SU-DHL-6 (cell line): Measurements from ENCODE around the gene IL20RB.

Experiments used
- H2AFZ ChIP-seq: fragments of 200-600 bp; sonication (generic); 2 replicates; pipeline ENCODE4 v1.6.1; 2014; ENCODE audit warnings: low read depth, mild to moderate bottlenecking, moderate library complexity, mixed read lengths, antibody characterized with exemption, low read length; ENCODE audit not compliant: severe bottlenecking
- H3F3A ChIP-seq: fragments of 200-600 bp; shearing (Covaris generic); 2 replicates; pipeline ENCODE4 v1.6.0; 2016; ENCODE audit warnings: antibody characterized with exemption, mild to moderate bottlenecking; ENCODE audit not compliant: insufficient read depth
- H3K27ac ChIP-seq: fragments of 200-600 bp; sonication (generic); 2 replicates; pipeline ENCODE4 v1.5.1; 2016; ENCODE audit warnings: low read depth, mild to moderate bottlenecking, low read length, moderate library complexity, mixed read lengths
- H3K27me3 ChIP-seq: fragments of 200-600 bp; sonication (generic), shearing (Covaris generic); 2 replicates; pipeline ENCODE4 v1.6.0; 2014; ENCODE audit warnings: mild to moderate bottlenecking, low read length
- H3K36me3 ChIP-seq: fragments of 200-600 bp; sonication (generic); 2 replicates; pipeline ENCODE4 v1.6.1; 2014; ENCODE audit warnings: mild to moderate bottlenecking, low read length, mixed read lengths
- H3K4me2 ChIP-seq: fragments of 300-600, 200-600 bp; shearing (Covaris generic), sonication (generic); 2 replicates; pipeline ENCODE4 v1.6.0; 2014; ENCODE audit warnings: low read length, low read depth, mild to moderate bottlenecking; ENCODE audit not compliant: poor library complexity, severe bottlenecking
- H3K4me3 ChIP-seq: fragments of 200-600 bp; sonication (generic); 2 replicates; pipeline ENCODE4 v1.5.1; 2014; ENCODE audit warnings: antibody characterized with exemption, low read length, mild to moderate bottlenecking, mixed read lengths; ENCODE audit not compliant: insufficient read depth, poor library complexity, severe bottlenecking
- H3K79me2 ChIP-seq: fragments of 200-600 bp; sonication (generic); 2 replicates; pipeline ENCODE4 v1.6.1; 2014; ENCODE audit warnings: mild to moderate bottlenecking, low read length, moderate library complexity; ENCODE audit not compliant: insufficient read depth
- H3K9ac ChIP-seq: fragments of 200-600 bp; sonication (generic); 2 replicates; pipeline ENCODE4 v1.7.0; 2014; ENCODE audit warnings: mild to moderate bottlenecking, low read length
- H3K9me2 ChIP-seq: fragments of 200-600 bp; sonication (generic); replicated peaks from 2 replicates; pipeline ENCODE4 v1.6.1; 2014; ENCODE audit warnings: low read length; ENCODE audit not compliant: insufficient read depth
- H3K9me3 ChIP-seq: fragments of 200-600 bp; sonication (generic); 2 replicates; pipeline ENCODE4 v1.6.1; 2014; ENCODE audit warnings: low read length, mixed read lengths; ENCODE audit not compliant: insufficient read depth
- H4K20me1 ChIP-seq: fragments of 200-600 bp; sonication (generic); 2 replicates; pipeline ENCODE4 v1.6.1; 2014; ENCODE audit warnings: low read depth, mild to moderate bottlenecking, antibody characterized with exemption, low read length, moderate library complexity, mixed read lengths
- EZH2phosphoT487 ChIP-seq: fragments of 200-600 bp; sonication (generic), shearing (Covaris generic); conservative IDR thresholded peaks from 2 replicates; pipeline ENCODE4 v1.6.1; 2018; ENCODE audit warnings: mild to moderate bottlenecking, antibody characterized with exemption, low read length, moderate library complexity, mixed read lengths
- TF ChIP-seq, protein P1 (sequence below): fragments of 200-600 bp; sonication (generic); IDR thresholded peaks from one replicate; pipeline ENCODE4 v1.5.1; 2017; ENCODE audit warnings: antibody characterized with exemption, mild to moderate bottlenecking, low read length, moderate library complexity; ENCODE audit not compliant: insufficient read depth, poor library complexity, severe bottlenecking

The IL20RB gene

DNA sequence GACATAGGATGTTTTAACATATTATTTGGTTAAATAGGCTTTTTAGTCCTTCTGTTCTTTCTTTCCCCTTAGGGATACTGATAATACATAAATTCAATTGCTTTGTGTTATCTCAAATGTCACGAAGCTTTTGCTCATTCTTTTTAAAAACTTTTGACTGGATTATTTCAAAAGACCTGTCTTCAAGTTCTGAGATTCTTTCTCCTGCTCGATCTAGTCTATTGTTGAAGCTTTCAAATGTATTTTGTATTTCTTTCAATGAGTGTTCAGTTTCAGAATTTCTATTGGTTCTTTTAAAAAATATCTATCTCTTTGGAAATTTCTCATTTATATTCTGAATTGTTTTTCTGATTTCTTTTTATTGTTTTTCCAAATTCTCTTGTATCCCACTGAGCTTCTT lies 16.9 kb downstream of the IL20RB start:
- H3F3A ChIP-seq: no peaks in the 10 kb centered on the region
- no peak overlapping the region for H2AFZ ChIP-seq
- H3K36me3 ChIP-seq: no peaks in the 10 kb centered on the region
- no peak overlapping the region for H3K4me2 ChIP-seq
- H3K27me3 ChIP-seq: no peaks in the 10 kb centered on the region
- no peak overlapping the region for H3K9ac ChIP-seq
- no peaks in the 10 kb centered on the region for H3K79me2 ChIP-seq
- no peaks in the 10 kb centered on the region for H3K9me2 ChIP-seq
- H3K27ac ChIP-seq: no peak overlapping the region
- TF ChIP-seq, protein P1, sequence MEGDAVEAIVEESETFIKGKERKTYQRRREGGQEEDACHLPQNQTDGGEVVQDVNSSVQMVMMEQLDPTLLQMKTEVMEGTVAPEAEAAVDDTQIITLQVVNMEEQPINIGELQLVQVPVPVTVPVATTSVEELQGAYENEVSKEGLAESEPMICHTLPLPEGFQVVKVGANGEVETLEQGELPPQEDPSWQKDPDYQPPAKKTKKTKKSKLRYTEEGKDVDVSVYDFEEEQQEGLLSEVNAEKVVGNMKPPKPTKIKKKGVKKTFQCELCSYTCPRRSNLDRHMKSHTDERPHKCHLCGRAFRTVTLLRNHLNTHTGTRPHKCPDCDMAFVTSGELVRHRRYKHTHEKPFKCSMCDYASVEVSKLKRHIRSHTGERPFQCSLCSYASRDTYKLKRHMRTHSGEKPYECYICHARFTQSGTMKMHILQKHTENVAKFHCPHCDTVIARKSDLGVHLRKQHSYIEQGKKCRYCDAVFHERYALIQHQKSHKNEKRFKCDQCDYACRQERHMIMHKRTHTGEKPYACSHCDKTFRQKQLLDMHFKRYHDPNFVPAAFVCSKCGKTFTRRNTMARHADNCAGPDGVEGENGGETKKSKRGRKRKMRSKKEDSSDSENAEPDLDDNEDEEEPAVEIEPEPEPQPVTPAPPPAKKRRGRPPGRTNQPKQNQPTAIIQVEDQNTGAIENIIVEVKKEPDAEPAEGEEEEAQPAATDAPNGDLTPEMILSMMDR: no peak
- no peak for TF ChIP-seq EZH2phosphoT487
- no peaks in the 10 kb centered on the region for H4K20me1 ChIP-seq
- H3K4me3 ChIP-seq: no peak overlapping the region
- H3K9me3 ChIP-seq: no peaks in the 10 kb centered on the region

DNA sequence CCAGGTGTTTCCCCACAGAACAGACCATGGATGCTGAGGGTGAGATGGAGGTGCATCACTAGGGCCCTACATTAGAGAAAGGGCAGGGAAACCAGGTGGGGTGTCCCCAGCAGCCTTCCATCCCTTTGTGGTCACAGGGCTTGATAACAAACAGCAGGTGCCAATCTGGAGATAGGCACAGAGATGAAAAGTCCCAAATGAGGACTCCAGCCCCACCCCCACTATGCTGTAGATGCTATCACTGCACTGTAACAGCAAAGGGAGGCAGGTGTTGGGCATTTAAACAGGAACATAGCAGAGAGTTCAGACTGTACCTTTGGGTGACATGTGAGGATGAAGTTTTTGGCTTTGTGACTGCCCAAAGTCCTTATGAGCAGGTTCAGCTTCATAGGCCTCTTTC lies 21.4 kb downstream of the IL20RB start:
- H3K79me2 ChIP-seq: no peaks in the 10 kb centered on the region
- no peaks in the 10 kb centered on the region for H3K9me2 ChIP-seq
- H3K4me3 ChIP-seq: no peak overlapping the region
- H3K9ac ChIP-seq: no peak overlapping the region
- H3K36me3 ChIP-seq: no peaks in the 10 kb centered on the region
- no peak overlapping the region for H2AFZ ChIP-seq
- TF ChIP-seq EZH2phosphoT487: no peak
- TF ChIP-seq, protein P1: no peak
- H3F3A ChIP-seq: no peaks in the 10 kb centered on the region
- H3K9me3 ChIP-seq: no peaks in the 10 kb centered on the region
- H3K27ac ChIP-seq: no peak overlapping the region
- no peak overlapping the region for H3K4me2 ChIP-seq
- no peaks in the 10 kb centered on the region for H4K20me1 ChIP-seq
- no peaks in the 10 kb centered on the region for H3K27me3 ChIP-seq

DNA sequence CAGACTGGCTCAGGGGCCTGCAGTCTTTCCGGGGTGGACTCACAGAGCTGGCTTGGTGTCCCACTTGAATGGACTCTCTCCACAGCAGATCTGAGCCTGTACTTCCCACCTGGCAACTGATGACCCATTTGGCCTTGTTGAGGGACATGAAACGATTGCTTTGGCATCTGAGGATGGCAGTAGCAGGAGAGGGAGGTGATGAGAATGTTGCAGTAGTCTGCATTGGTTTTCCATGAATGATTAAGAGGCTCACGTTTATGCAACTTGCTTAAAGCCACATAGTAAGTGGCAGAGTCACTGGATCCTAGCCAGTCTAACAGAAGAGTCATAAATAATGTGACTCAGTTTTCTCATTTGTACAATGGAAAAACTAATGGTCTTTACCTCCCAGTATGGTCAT lies 21.9 kb downstream of the IL20RB start:
- H3K9me2 ChIP-seq: no peaks in the 10 kb centered on the region
- no peak overlapping the region for H3K9ac ChIP-seq
- H3K36me3 ChIP-seq: no peaks in the 10 kb centered on the region
- H3K79me2 ChIP-seq: no peaks in the 10 kb centered on the region
- no peak overlapping the region for H3K4me3 ChIP-seq
- no peak overlapping the region for H3K4me2 ChIP-seq
- no peaks in the 10 kb centered on the region for H3F3A ChIP-seq
- TF ChIP-seq, protein P1: no peak
- TF ChIP-seq EZH2phosphoT487: no peak
- no peaks in the 10 kb centered on the region for H3K9me3 ChIP-seq
- no peak overlapping the region for H3K27ac ChIP-seq
- no peak overlapping the region for H2AFZ ChIP-seq
- no peaks in the 10 kb centered on the region for H3K27me3 ChIP-seq
- no peaks in the 10 kb centered on the region for H4K20me1 ChIP-seq
